Measurements from ENCODE around the gene ZNF660.
"Not testable (repeated sequence)": the region's sequence is repeated elsewhere in the genome, so short reads cannot be mapped to it uniquely, and the experiment has no call there.

ZNF660 gene

DNA sequence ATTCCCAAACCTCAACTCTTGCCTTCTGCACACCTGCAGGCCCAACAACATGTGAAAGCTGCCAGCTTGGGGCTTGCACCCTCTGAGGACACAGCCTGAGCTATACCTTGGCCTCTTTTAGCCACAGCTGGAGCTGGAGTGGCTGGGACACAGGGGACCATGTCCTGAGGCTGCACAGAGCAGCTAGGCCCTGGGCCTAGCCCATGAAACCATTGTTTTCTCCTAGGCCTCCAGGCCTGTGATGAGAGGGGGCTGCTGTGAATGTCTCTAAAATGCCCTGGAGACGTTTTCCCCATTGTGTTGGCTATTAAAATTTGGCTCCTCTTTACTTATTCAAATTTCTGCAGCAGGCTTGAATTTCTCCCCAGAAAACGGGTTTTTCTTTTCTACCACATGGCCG is 22.6 kb upstream of the ZNF660 start:
- no peak for TF ChIP-seq CTCF (IDR thresholded peaks at IDR 0.05; ENCODE audit: insufficient read depth, missing control alignments)
- FAIRE-seq, result no peak
- DNase-seq (ENCODE audit: insufficient read length, low spot score), result no peak

DNA sequence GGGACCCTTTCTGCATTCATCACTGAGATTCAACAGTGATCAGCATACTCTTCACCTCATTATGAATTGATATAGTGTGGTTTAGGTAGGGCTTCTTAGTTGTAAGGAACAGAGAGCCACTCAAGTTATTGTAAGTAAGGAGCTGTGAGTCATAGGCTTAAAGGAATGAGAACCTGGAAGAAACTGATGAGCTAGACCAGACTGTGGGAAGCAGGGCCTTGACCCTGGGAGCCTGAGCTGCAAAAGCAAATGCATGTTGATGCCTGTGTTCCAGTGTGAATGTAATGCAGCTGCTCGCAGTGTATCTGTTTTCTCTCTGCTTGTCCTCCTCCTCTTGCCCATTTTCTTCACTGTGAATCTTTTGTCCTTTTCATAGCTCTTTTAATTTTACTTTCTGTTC is 16.2 kb upstream of the ZNF660 start:
- FAIRE-seq (no peak), DNase-seq (ENCODE audit: insufficient read length, low spot score) (no peak)
- no peak for TF ChIP-seq CTCF (IDR thresholded peaks at IDR 0.05; ENCODE audit: insufficient read depth, missing control alignments)

DNA sequence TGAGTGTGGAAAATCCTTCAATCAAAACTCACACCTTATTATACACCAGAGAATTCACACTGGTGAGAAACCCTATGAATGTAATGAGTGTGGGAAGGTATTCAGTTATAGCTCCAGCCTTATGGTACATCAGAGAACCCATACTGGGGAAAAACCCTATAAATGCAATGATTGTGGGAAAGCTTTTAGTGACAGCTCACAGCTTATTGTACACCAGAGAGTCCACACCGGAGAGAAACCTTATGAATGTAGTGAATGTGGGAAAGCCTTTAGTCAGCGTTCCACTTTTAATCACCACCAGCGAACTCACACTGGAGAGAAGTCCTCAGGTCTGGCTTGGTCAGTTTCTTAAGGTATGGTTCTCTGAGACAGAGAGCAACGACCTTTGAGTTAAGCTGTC is 13.7 kb upstream of the ZNF660 start:
- no peak for FAIRE-seq
- DNase-seq (ENCODE audit: insufficient read length, low spot score), result no peak
- TF ChIP-seq CTCF (IDR thresholded peaks at IDR 0.05; ENCODE audit: insufficient read depth, missing control alignments), result no peak

GRCh38 chr3:44576613-44577012 is 8.2 kb upstream of the ZNF660 start:
- DNase-seq (ENCODE audit: insufficient read length, low spot score), result no peak
- TF ChIP-seq CTCF (IDR thresholded peaks at IDR 0.05; ENCODE audit: insufficient read depth, missing control alignments), result no peak
- FAIRE-seq, result no peak

- not testable (repeated sequence) for DNase-seq (ENCODE audit: insufficient read length, low spot score); FAIRE-seq
Measured at GRCh38 chr3:44577354-44577952, 7.3 kb upstream of the ZNF660 start.

GRCh38 chr3:44578316-44578715 is 6.4 kb upstream of the ZNF660 start:
- not testable (repeated sequence) for FAIRE-seq; DNase-seq (ENCODE audit: insufficient read length, low spot score)

- not testable (repeated sequence) for DNase-seq (ENCODE audit: insufficient read length, low spot score); FAIRE-seq
Measured at GRCh38 chr3:44578924-44579515, 5.7 kb upstream of the ZNF660 start.

- DNase-seq (ENCODE audit: insufficient read length, low spot score); FAIRE-seq: not testable (repeated sequence)
Measured at GRCh38 chr3:44579749-44580148, 5.0 kb upstream of the ZNF660 start.

- DNase-seq (ENCODE audit: insufficient read length, low spot score); FAIRE-seq: not testable (repeated sequence)
Measured at GRCh38 chr3:44580971-44581370, 3.8 kb upstream of the ZNF660 start.

GRCh38 chr3:44596621-44597020 is 11.9 kb downstream of the ZNF660 start:
- FAIRE-seq, result no peak
- DNase-seq (ENCODE audit: insufficient read length, low spot score), result no peak
- TF ChIP-seq CTCF (IDR thresholded peaks at IDR 0.05; ENCODE audit: insufficient read depth, missing control alignments), result no peak

Measured in D721Med (cell line).